HG03135 (cell line): ENCODE measurements around the gene JPT2.
"Not testable (repeated sequence)": the region's sequence is repeated elsewhere in the genome, so short reads cannot be mapped to it uniquely, and the experiment has no call there.

Experiments
- ATAC-seq: cut with Tn5 transposase; IDR thresholded peaks from one replicate; pipeline ENCODE4 v1.9.1; 2021; ENCODE audit warnings: mild to moderate bottlenecking, moderate library complexity; ENCODE audit not compliant: unreplicated experiment

The JPT2 gene

DNA sequence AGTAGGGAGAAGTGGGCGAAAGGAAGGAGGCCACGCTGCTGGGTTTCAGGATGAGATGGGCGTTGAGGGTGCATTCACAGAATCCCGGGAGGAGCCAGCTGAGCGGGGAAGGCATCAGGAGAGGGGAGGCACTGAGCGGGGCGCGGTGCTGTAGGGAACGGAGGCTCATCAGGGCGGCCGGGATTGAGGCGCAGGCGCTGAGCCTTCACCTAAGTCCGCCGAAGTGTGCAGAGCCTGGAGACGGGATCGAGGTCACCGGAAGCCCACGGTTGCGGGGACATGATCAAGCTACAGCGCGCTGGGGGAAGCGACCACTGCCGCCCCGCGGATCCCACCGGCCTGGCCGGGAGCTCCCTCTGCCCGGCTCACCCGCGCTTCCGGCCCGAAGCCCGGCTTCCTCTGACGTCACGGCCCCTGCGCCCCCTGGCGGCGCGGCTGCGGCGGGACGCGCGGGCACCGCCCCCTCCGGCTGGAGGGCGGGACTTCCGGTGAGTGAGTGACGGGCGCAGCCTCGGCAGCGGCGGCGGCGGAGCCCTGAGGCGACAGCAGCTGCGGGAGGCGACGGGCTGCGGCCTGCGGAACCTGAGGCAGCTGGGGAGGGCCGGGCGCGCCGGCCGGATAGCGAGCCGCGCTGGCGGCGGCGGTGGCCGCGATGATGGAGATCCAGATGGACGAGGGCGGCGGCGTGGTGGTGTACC lies 27.8 kb downstream of the JPT2 start, which contains the start of gene MAPK8IP3:
MAPK8IP3 (plus strand) TSS at position 508 of the 698 bp plus-strand sequence; CDS start at position 653, 145 bp downstream.
- peak; percentile 81 for ATAC-seq

DNA sequence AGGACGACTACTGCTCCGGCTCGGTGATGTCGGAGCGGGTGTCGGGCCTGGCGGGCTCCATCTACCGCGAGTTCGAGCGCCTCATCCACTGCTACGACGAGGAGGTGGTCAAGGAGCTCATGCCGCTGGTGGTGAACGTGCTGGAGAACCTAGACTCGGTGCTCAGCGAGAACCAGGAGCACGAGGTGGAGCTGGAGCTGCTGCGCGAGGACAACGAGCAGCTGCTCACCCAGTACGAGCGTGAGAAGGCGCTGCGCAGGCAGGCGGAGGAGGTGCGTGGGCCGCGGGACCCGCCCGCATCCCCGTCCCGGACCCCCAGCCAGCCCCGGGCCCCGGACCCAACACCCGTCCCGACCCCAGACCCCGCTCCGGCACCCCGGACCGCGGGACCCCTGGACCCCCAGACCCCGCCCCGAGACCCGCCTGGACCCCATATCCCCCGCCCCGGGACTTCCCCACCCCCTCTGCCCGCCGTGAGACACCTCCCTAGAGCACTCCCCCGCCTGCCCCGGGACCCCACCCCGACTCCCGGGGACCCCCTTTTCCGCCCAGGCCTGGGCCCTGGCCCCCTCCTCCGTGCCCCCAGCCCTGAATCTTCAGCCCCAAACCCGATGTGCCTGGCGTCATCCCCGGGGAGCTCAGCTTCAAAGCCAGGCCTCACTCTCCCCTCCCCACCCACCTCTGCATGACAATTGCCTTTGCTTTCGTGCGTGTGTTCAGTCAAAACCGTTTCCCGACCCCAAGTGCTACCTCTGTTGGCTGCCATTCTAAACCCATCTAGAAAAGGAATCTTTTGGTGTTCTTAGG lies 28.5 kb downstream of the JPT2 start:
- peak; percentile 20 for ATAC-seq

DNA sequence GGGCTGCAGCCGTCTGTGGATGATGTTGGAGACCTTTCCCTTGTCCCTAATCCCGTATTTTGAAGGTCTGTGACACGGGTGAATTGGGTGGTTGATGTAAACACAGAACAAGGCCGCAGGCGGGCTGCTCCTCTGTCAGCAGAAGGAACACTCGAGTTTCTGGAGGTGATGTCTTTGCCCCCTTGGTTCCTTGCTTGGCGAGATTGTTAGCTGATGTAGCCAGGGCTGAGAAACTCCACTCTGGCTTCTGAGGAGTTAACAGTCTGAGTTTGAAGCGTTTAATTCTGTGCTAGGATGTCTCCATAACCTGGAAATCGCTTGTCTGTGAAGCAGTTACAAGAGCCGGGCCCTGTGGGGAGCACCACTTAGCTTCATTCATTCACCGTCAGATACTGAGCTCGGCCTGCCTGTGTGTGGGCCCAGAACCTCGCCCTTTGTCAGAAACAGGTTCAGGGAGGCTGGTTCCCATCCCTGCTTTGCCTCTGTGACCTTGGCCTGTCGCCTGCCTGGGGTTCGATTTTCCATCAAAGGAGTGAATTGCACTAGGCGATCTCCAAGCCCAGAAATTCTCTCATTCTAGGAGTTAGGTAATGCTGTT lies 29.2 kb downstream of the JPT2 start:
- no peak for ATAC-seq

DNA sequence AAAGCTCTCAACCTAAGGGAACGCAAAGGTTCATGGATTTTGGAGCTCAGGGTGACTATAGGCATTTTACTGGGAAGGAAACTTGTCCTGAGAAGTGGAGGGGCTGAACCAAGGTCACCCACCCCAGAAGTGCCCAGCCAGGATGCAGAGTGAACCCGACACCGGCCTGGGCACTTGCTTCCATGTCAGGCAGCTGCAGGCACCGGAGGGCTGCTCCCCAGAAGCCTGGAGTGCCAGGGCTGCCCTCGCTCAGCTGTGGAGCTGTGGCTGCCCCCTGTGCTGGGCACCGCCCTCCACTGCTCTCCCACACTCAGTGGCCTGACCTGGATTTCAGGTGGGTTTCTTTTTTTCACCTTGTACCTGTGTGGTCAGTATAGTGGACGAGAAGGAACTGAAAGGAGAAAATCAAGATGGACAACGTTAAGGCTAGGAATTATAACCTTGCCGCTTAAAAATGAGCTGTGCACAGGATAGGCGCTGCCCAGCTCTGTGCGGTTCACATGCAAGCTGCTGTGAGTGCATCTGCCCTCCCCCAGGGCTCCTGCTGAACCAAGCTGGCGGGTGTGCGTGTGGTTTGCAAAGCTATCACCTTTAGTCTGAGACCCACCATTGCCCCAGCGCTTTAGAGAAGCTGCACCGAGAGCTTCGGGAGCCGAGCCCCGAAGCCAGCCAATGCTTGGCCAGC lies 30.1 kb downstream of the JPT2 start:
- ATAC-seq: no peak

DNA sequence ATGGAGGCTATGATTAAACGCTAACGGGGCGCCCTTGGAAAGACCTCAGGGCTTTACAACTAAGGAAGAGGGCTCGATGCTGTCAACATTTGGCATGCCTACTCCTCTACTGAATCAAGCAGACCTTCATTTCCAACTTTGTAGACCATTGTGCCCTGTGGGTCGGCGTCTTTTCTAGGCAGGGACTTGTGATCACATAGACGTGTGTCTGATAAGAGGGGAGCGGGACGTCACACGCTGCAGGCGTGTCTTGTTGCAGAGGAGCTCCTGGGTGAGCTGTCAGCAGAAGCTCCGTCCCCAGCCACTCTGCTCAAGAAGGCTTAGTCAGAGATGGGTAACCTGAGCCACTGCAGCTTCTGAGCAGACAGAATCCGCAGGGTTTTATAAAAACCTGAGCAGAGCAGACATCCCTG lies 30.7 kb downstream of the JPT2 start:
- no peak for ATAC-seq

DNA sequence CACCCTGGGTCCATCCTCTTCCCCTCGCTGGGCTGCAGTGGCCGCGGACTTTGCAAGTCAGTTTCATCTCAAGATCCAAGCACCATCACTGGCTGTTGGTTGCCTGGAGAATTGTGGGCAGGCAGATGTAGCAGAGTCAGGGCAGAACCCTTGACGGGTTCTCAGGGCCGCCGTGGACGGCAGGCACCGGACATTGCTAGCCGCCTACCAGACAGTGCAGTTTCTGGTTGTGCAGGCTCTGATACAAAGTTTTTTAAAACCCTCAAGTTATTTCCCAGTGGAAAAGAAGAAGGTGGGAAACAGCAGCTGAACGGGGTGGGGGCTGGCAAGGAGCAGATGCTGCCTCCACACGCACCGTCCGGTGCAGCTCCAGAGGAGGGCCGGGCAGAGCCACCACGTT lies 31.3 kb downstream of the JPT2 start:
- ATAC-seq: no peak

DNA sequence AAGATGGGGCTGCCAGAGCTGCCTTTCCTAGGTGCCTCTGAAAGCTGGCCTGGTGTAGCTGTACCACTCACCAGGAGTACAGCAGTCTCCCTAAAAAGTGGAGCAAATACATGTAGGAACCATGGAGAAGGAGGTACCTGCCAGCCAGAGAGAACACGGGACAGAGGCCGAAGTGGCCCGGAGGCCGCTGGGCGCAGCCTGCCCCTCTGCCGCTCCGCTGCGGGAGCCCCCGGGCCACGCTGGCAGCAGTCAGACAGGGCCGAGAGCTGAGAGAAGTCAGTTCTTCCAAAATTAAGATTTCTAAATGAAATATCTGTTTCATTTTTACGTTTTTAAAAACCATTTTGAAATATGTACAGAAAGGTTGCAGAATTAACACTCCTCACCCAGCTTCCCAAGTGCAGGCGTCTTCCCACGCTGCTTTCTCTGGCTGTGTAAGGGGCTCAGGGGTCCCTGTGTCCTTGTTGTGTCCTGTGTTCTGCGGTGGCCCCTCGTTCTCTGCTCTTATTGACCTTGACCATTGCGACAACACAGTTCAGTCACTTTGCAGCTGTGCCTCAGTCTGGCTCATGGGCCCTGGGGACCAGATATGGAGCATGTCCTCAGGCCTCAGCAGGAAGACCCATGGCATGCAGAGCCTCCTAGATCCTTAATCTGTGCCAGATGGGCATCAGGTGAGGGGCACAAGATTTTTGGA lies 32.9 kb downstream of the JPT2 start:
- no peak for ATAC-seq

DNA sequence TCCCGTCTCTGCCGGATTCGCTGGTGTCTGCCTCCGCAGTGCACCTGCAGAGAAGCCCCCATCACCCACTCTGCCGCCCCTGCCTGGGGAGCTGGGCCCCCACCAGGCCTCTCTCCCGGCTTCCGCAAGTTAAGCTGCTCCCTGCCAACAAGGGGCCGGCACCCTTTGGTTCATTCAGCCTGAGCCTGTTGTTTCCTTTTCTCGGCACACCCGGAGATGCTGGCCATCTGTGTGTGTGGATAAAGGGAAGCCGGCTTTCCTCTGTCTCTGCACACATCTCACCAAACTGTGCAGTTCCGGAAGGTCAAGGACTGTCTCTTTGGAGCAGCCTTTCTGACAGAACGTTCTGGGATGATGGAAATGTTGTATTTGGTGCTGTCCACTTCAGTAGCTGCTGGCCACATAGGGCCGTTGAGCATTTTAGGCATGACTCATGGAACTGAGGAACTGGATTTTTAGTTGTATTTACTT lies 34.7 kb downstream of the JPT2 start:
- ATAC-seq: no peak

DNA sequence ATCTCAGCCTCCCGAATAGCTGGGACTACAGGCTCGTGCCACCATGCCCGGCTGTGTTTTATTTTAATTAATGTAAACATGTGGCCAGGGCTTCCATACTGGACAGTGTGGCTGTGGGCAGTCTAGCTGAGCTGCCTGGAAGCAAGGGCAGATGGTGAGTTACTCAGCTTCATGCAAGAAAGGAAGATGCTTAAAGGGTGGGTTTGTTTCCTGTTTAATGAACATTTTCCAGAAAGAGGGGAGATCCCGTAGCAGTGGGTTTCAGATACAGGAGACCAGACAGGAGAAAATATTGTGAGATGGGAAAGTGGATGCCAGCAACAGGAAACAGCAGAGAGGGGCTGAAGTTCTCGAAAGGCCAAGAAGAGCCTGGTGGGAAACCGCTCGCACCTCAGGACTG lies 35.3 kb downstream of the JPT2 start:
- no peak for ATAC-seq

DNA sequence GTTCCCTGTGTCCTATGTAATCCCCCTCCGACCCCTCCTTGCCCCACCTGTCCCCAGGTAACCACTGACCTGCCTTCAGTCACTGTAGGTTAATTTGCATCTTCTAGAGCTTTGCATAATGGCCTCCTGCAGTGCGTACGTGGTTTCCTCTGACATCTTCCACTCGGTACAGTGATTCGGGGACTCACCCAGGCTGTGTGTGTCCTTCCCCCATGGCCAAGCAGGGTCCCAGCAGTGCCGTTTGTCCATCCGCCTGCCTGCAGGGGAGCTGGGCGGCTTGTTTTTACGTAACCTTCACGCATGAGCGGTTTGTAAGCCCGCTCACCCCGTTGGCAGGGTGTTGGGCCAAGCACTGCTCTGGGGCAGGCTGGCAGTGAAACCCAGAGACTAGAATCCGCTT lies 35.9 kb downstream of the JPT2 start:
- ATAC-seq: peak; percentile 49

DNA sequence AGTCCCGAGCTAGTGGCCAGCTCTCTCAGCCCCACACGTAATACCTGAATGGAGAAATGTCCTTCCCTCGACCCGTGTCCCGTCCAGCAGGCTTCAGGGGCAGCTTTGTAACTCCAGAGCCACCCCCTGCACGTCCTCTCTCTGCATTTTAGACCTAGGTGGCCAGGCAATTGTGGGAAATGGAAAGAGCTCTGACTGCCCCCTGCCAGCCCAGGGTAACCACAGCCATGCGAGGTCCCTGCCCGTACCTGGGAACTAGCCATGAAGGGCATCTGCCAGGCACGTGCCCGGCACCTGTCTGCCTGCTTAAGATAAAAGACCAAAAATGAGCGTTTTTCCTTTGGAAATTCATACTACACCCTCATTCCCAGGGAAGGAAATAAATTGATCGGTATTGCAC lies 37.1 kb downstream of the JPT2 start:
- ATAC-seq: no peak

DNA sequence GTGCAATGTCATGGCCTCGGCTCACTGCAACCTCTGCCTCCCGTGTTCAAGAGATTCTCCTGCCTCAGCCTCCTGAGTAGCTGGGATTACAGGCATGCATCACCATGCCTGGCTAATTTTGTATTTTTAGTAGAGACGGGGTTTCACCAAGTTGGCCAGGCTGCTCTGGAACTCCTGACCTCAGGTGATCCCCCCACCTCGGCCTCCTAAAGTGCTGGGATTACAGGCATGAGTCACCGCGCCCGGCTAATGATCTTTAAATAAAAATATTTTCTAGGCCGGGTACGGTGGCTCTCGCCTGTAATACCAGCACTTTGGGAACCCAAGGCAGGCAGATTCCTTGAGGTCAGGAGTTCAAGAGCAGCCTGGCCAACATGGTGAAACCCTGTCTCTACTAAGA lies 40.2 kb downstream of the JPT2 start:
- not testable (repeated sequence) for ATAC-seq

DNA sequence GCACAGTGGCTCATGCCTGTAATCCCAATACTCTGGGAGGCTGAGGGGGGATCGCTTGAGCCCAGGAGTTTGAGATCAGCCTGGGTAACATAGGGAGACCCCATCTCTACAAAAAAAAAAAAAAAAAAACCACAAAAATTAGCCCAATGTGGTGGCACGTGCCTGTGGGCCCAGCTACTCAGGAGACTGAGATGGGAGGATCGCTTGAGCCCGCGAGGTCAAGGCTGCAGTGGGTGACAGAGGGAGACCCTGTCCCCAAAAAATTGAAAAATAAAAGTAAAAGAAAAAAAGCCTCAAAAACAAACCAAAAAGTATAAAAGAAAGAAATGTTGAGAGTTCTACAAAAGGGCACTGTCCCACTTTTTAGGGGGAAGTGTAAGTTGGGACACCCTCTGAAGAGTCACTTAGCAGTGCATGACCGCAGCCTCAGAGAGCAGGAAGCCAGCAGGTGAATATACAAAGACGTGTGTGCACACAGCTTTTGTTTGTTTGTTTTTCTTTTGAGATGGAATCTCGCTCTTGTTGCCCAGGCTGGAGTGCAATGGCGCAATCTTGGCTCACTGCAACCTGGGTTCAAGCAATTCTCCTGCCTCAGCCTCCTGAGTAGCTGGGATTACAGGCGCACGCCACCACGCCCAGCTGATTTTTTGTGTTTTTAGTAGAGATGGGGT lies 41.6 kb downstream of the JPT2 start:
- not testable (repeated sequence) for ATAC-seq

DNA sequence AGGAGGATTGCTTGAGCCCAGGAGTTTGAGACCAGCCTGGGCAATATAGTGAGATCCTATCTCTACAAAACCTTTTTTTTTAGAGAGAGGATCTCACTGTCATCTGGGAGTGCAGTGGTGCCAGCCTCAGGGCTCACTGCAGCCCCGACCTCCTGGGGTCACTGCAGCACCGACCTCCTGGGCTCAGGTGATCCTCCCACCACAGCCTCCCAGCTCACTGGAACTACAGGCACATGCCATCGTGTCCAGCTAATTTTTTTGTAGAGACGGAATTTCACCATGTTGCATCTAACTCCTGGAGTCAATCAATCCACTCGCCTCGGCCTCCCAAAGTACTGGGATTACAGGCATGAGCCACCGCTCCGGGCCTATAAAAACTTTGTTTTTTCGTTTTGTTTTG lies 43.3 kb downstream of the JPT2 start:
- no peak for ATAC-seq

DNA sequence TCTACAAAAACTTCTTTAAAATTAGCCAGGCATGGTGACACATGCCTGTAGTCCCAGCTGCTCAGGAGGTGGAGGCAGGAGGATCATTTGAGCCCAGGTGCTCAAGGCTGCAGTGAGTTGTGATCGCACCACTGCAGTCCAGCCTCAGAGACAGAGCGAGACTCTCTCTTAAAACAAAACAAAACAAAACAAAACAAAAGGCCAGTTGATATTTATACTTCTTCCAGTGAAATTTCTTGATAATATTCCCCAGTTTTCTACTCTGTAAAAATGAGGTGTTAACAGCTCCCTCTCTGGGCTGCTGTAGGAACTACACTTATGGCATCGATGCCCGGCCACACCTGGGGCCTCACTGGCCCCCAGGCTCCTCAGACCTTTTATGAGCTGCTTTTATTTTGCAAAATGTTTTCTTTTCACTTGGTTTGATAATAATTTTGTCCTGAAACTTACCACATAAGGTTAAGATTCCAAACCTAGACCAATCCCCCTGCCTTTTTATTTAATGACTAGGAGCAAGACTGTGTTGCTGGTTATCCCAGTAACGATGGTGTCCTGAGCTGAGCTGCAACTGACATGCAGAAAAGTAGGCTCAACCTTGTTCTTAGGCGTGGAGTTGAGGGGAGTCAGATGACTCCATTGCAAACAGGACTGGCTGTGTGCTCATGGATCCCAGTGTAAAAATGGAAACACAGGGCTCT lies 45.5 kb downstream of the JPT2 start:
- no peak for ATAC-seq

DNA sequence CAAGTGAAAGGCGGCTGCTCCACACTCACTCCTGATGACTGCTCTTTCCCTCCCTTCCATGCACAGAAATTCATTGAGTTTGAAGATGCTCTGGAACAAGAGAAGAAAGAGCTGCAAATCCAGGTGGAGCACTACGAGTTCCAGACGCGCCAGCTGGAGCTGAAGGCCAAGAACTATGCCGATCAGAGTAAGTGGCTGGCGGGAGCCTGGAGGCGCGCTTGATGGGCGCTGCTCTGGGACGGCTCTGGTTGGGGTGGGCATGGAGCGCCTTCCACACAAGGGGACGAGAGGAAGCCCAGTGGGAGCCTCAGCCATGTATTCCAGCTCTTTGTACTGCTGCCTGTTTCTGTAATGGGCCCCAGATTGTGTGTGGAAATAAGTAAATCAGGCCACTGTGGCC lies 46.4 kb downstream of the JPT2 start:
- ATAC-seq: no peak

DNA sequence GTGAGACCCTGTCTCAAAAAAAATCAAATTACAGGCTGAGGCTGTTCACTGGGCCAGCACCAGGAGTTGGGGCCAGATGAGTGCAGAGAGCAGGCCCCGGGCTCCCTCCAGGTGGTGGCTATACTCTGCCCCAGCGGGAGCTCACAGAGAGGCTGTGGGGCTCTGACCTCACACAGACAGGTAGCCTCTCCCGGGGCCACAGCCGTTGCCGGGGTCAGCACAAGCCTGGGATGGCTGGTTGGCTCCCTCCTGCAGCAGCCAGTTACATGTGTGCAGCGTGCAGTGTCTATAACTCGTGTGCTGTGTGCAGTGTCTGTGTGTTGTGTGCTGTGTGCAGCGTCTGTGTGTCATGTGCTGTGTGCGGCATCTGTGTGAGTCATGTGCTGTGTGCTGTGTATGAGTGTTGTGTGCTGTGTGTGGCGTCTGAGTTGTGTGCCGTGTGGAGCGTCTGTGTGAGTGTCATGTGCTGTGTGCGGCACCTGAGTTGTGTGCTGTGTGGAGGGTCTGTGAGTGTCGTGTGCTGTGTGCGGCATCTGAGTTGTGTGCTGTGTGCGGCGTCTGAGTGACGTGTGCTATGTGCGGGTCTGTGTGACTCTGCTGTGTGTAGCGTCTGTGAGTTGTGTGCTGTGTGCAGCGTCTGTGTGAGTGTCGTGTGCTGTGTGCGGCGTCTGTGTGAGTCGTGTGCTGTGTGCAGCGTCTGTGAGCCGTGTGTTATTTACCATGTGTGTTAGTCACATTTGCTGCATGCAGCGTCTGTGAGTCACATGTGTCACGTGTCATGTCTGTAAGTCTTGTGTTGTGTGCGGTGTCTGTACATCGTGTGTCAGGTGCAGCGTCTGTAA lies 48.8 kb downstream of the JPT2 start:
- no peak for ATAC-seq
